SK-N-SH (cell line): Measurements from ENCODE around the gene MLLT3. TPM values are rescaled to one million over a fixed set of nuclear protein-coding genes. Genes with fewer than 3 reads are reported as not detected.
A peak's percentile ranks its signal among the peaks of the same experiment; 100 is the strongest.

ENCODE experiments used
- CTCF ChIA-PET: fragments of 300-600, 350-600 bp; formaldehyde crosslinking; extraction: SDS; loops from one replicate; lab custom pipeline; 2021; lab: Yijun Ruan, JAX
- POLR2A ChIA-PET: fragments of 350-600 bp; sonication (Branson Sonifier 250); formaldehyde crosslinking; extraction: SDS; loops from one replicate; lab custom pipeline; 2020; ENCODE audit warnings: antibody characterized with exemption, inconsistent platforms; lab: Yijun Ruan, JAX
- DNase-seq: peaks from one replicate; pipeline ENCODE4 v3.0.0; 2012
- H2AFZ ChIP-seq: fragments of 200-600 bp; sonication (generic); 2 replicates; pipeline ENCODE4 v1.8.1; 2016; ENCODE audit warnings: antibody characterized with exemption, mild to moderate bottlenecking, low read depth
- H3F3A ChIP-seq: fragments of 200-600 bp; sonication (generic); replicated peaks from 2 replicates; pipeline ENCODE3; 2016; ENCODE audit warnings: antibody characterized with exemption, mild to moderate bottlenecking; ENCODE audit not compliant: insufficient read depth
- H3K27ac ChIP-seq, 2 experiments: fragments of 200-500 bp in 1 of 2; fragments of 200-600 bp in 1 of 2; sonication (Bioruptor generic) in 1 of 2; sonication (generic), shearing (Covaris generic) in 1 of 2; 2 replicates each; pipeline versions ENCODE4 v1.5.1 to v1.6.1; 2014 to 2016; ENCODE audit warnings: low read depth in 2 of 2, inconsistent platforms in 1 of 2, low read length in 1 of 2, mild to moderate bottlenecking in 1 of 2, mixed read lengths in 1 of 2
- H3K27me3 ChIP-seq: fragments of 200-600 bp; sonication (generic), shearing (Covaris generic); 2 replicates; pipeline ENCODE4 v1.6.1; 2016; ENCODE audit warnings: mixed run types; ENCODE audit not compliant: insufficient read depth
- H3K36me3 ChIP-seq, 2 experiments: fragments of 200-500 bp in 1 of 2; fragments of 200-600 bp in 1 of 2; sonication (Bioruptor generic) in 1 of 2; sonication (generic) in 1 of 2; replicated peaks in 1 of 2; 2 replicates each; pipeline versions ENCODE3 to v1.5.1; 2014 to 2016; ENCODE audit warnings: low read length in 1 of 2, mild to moderate bottlenecking in 1 of 2; ENCODE audit not compliant: insufficient read depth in 2 of 2, control insufficient read depth in 1 of 2
- H3K4me1 ChIP-seq, 2 experiments: fragments of 200-500 bp in 1 of 2; fragments of 200-600 bp in 1 of 2; sonication (Bioruptor generic) in 1 of 2; sonication (generic), shearing (Covaris generic) in 1 of 2; 2 replicates each; pipeline versions ENCODE4 v1.5.1 to v1.6.1; 2014 to 2016; ENCODE audit warnings: low read depth in 1 of 2, low read length in 1 of 2, mixed run types in 1 of 2; ENCODE audit not compliant: insufficient read depth in 2 of 2, control insufficient read depth in 1 of 2
- H3K4me2 ChIP-seq: fragments of 200-600 bp; sonication (generic), shearing (Covaris generic); 2 replicates; pipeline ENCODE4 v1.6.1; 2017; ENCODE audit warnings: mixed run types
- H3K4me3 ChIP-seq, 2 experiments: fragments of 200-500 bp in 1 of 2; fragments of 200-600 bp in 1 of 2; sonication (Bioruptor generic) in 1 of 2; sonication (generic), shearing (Covaris generic) in 1 of 2; 2 replicates each; pipeline versions ENCODE4 v1.5.1 to v1.8.1; 2014 to 2016; ENCODE audit warnings: low read depth in 2 of 2, inconsistent platforms in 1 of 2, low read length in 1 of 2, mild to moderate bottlenecking in 1 of 2, mixed read lengths in 1 of 2, moderate library complexity in 1 of 2
- H3K79me2 ChIP-seq: fragments of 200-600 bp; sonication (generic); 2 replicates; pipeline ENCODE4 v1.8.1; 2017; ENCODE audit warnings: mild to moderate bottlenecking; ENCODE audit not compliant: insufficient read depth
- H3K9ac ChIP-seq: fragments of 200-600 bp; sonication (generic); 2 replicates; pipeline ENCODE4 v1.6.1; 2017; ENCODE audit warnings: mixed run types
- H3K9me2 ChIP-seq: fragments of 200-600 bp; sonication (generic); 2 replicates; pipeline ENCODE4 v1.6.1; 2017; ENCODE audit warnings: mixed run types
- H3K9me3 ChIP-seq: fragments of 200-600 bp; sonication (generic); 2 replicates; pipeline ENCODE4 v1.6.1; 2017; ENCODE audit warnings: mixed run types, mild to moderate bottlenecking, moderate library complexity
- H4K20me1 ChIP-seq: fragments of 200-600 bp; sonication (generic); 2 replicates; pipeline ENCODE4 v1.6.1; 2017; ENCODE audit warnings: mild to moderate bottlenecking, mixed run types; ENCODE audit not compliant: insufficient read depth
- CHD2 ChIP-seq: fragments of 150-350 bp; IDR thresholded peaks from 2 replicates; pipeline ENCODE4 v1.6.1; 2018; ENCODE audit warnings: low read length; ENCODE audit not compliant: partially characterized antibody
- FOXM1 ChIP-seq: IDR thresholded peaks from 2 replicates; pipeline ENCODE4 v1.4.0; 2012; ENCODE audit warnings: low read depth, mild to moderate bottlenecking
- GABPA ChIP-seq: IDR thresholded peaks from 2 replicates; pipeline ENCODE4 v1.4.0; 2012; ENCODE audit warnings: low read depth, mild to moderate bottlenecking
- JUND ChIP-seq: IDR thresholded peaks from 2 replicates; pipeline ENCODE4 v1.4.0; 2012
- MEF2A ChIP-seq: IDR thresholded peaks from 2 replicates; pipeline ENCODE4 v1.4.0; 2012; ENCODE audit warnings: low read depth, borderline replicate concordance
- MXI1 ChIP-seq: IDR thresholded peaks from 2 replicates; pipeline ENCODE4 v1.6.1; 2012; ENCODE audit warnings: mild to moderate bottlenecking, low read depth, low read length, improper control_type of control experiment
- NFIC ChIP-seq: IDR thresholded peaks from 2 replicates; pipeline ENCODE4 v1.4.0; 2012; ENCODE audit warnings: borderline replicate concordance
- NRF1 ChIP-seq: IDR thresholded peaks from 2 replicates; pipeline ENCODE4 v1.6.1; 2012; ENCODE audit warnings: low read depth, mild to moderate bottlenecking, low read length
- POLR2AphosphoS5 ChIP-seq: IDR thresholded peaks from 2 replicates; pipeline ENCODE4 v1.6.1; 2012; ENCODE audit warnings: low read depth, low read length
- RAD21 ChIP-seq: IDR thresholded peaks from 2 replicates; pipeline ENCODE4 v1.6.1; 2012; ENCODE audit warnings: mild to moderate bottlenecking, low read length
- RFX5 ChIP-seq: IDR thresholded peaks from 2 replicates; pipeline ENCODE4 v1.6.1; 2012; ENCODE audit warnings: mild to moderate bottlenecking, improper control_type of control experiment, low read length
- YY1 ChIP-seq: IDR thresholded peaks from 2 replicates; pipeline ENCODE4 v1.4.0; 2012; ENCODE audit warnings: low read depth, mild to moderate bottlenecking
- WGBS: methylation state at CpG from one replicate; pipeline ENCODE4 v1.1.6; 2017; ENCODE audit warnings: low lambda C conversion rate; 5-methylcytosine and 5-hydroxymethylcytosine counted together
- polyA plus RNA-seq, 3 experiments: library from polyadenylated mRNA; depleted of rRNA; stranded (reverse); fragments of >200 nt; gene quantifications; 2 replicates each; pipeline ENCODE4 v1.2.3, GENCODE V29; 2012
- TF ChIP-seq, protein P1 (sequence below): IDR thresholded peaks from 2 replicates; pipeline ENCODE4 v1.6.1; 2012; ENCODE audit warnings: mild to moderate bottlenecking, low read depth, low read length, moderate library complexity
- TF ChIP-seq, protein P2 (sequence below): IDR thresholded peaks from 2 replicates; pipeline ENCODE4; 2012
- TF ChIP-seq, protein P3 (sequence below): IDR thresholded peaks from 2 replicates; pipeline ENCODE4 v1.4.0; 2012; ENCODE audit warnings: low read depth, borderline replicate concordance
- TF ChIP-seq, protein P4 (sequence below): fragments of 200-600 bp; sonication (generic); IDR thresholded peaks from 2 replicates; pipeline ENCODE4 v1.6.1; 2017; ENCODE audit warnings: antibody characterized with exemption, mild to moderate bottlenecking, moderate library complexity

MLLT3 gene
- polyA plus RNA-seq, 1 of the 3 experiments (the other 2 are of a cell fraction) = 3.9 TPM

DNA sequence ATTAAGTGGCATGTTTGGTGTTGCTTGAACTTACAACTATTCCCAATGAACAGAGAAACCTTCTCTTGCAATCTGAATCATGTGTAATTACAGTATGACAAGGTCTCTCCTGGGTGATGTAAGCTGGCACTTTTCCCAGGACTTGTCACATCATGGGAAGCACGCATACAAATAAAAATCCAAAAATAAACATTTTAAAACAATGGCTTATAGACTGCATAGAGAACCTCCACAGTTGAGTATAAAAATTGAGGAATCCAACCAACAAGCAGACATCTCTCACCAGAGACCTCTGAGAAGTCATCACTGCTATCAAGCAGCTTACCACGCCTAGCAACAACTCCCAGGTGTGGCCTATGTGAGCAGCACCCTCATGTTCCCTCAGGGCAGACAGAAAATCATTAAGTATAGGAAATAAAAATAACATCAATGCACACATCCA is 3.9 kb downstream of the MLLT3 start:
- Histone ChIP-seq H3K79me2 (no peaks in the 10 kb centered on the region), H3K9me2 (no peaks in the 10 kb centered on the region), H3K27me3 (no peaks in the 10 kb centered on the region), H3K9ac (no peak overlapping the region), H3K4me2 (0 out of 2 replicates have a peak overlapping the region, but pooled peaks have one; percentile 11), H3K4me1 (peaks cover 3 to 9% of the 10 kb centered on the region in 2 experiments; a peak in 3 of 4 replicates), H3F3A (peaks cover 12% of the 10 kb centered on the region), H2AFZ (no peak overlapping the region), H3K9me3 (no peaks in the 10 kb centered on the region), H4K20me1 (no peaks in the 10 kb centered on the region), H3K4me3 (no peak overlapping the region), H3K36me3 (no peaks in the 10 kb centered on the region), H3K27ac (no peak overlapping the region)
- TF ChIP-seq RFX5 (no peak), NFIC (peak; percentile 71)
- TF ChIP-seq, protein P1, sequence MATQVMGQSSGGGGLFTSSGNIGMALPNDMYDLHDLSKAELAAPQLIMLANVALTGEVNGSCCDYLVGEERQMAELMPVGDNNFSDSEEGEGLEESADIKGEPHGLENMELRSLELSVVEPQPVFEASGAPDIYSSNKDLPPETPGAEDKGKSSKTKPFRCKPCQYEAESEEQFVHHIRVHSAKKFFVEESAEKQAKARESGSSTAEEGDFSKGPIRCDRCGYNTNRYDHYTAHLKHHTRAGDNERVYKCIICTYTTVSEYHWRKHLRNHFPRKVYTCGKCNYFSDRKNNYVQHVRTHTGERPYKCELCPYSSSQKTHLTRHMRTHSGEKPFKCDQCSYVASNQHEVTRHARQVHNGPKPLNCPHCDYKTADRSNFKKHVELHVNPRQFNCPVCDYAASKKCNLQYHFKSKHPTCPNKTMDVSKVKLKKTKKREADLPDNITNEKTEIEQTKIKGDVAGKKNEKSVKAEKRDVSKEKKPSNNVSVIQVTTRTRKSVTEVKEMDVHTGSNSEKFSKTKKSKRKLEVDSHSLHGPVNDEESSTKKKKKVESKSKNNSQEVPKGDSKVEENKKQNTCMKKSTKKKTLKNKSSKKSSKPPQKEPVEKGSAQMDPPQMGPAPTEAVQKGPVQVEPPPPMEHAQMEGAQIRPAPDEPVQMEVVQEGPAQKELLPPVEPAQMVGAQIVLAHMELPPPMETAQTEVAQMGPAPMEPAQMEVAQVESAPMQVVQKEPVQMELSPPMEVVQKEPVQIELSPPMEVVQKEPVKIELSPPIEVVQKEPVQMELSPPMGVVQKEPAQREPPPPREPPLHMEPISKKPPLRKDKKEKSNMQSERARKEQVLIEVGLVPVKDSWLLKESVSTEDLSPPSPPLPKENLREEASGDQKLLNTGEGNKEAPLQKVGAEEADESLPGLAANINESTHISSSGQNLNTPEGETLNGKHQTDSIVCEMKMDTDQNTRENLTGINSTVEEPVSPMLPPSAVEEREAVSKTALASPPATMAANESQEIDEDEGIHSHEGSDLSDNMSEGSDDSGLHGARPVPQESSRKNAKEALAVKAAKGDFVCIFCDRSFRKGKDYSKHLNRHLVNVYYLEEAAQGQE = no peak
- TF ChIP-seq, protein P2, sequence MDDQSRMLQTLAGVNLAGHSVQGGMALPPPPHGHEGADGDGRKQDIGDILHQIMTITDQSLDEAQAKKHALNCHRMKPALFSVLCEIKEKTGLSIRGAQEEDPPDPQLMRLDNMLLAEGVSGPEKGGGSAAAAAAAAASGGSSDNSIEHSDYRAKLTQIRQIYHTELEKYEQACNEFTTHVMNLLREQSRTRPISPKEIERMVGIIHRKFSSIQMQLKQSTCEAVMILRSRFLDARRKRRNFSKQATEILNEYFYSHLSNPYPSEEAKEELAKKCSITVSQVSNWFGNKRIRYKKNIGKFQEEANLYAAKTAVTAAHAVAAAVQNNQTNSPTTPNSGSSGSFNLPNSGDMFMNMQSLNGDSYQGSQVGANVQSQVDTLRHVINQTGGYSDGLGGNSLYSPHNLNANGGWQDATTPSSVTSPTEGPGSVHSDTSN = peak; percentile 68
- 64% methylated on average over 2 of the region's 2 CpGs for WGBS
- ChIA-PET POLR2A (no interaction called here), CTCF (interaction anchor here (1.0 to 2.7 kb wide), 2 partner anchors 263 to 323 kb away, joined by 3 to 7 read pairs; no protein-coding TSS in a partner anchor)
- no peak for DNase-seq

DNA sequence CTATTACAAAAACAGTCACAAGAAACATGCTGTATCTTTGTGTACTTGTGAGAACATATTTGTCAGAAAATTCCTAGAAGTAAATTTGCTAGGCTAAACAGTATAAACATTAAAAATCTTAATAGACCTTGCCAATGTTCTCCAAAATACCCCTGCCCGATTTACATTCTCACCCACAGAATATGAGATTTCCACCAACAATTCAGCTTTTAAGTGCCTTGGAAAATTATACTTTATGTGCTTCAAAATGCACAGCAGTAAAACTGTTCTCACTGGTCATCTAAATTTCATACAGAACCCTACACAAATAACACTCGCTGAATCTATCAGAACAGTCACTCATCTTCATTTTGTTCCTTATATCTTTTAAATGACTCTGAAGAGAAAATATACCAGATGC is 5.5 kb downstream of the MLLT3 start:
- WGBS = 95% methylated on average over 2 of the region's 2 CpGs
- no peak overlapping the region for H2AFZ ChIP-seq
- POLR2A ChIA-PET = no interaction called here
- H3K9ac ChIP-seq = no peak overlapping the region
- no peak overlapping the region for H3K4me2 ChIP-seq
- CTCF ChIA-PET = interaction anchor here (0.8 to 1.1 kb wide), 3 partner anchors 9 to 261 kb away, joined by 3 to 4 read pairs (median 3); no protein-coding TSS in a partner anchor
- no peak overlapping the region for H3K27ac ChIP-seq
- H3K4me1 ChIP-seq = peaks cover 0 to 9% of the 10 kb centered on the region in 2 experiments; a peak in 3 of 4 replicates
- H3K4me3 ChIP-seq = no peak overlapping the region
- no peaks in the 10 kb centered on the region for H3K9me2 ChIP-seq
- H4K20me1 ChIP-seq = no peaks in the 10 kb centered on the region
- H3K27me3 ChIP-seq = no peaks in the 10 kb centered on the region
- no peaks in the 10 kb centered on the region for H3K79me2 ChIP-seq
- TF ChIP-seq MEF2A (no peak), GABPA (no peak), FOXM1 (no peak), RAD21 (no peak), CHD2 (no peak), NRF1 (no peak), MXI1 (no peak), YY1 (no peak), POLR2AphosphoS5 (no peak), JUND (no peak)
- TF ChIP-seq, protein P3, sequence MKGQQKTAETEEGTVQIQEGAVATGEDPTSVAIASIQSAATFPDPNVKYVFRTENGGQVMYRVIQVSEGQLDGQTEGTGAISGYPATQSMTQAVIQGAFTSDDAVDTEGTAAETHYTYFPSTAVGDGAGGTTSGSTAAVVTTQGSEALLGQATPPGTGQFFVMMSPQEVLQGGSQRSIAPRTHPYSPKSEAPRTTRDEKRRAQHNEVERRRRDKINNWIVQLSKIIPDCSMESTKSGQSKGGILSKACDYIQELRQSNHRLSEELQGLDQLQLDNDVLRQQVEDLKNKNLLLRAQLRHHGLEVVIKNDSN = no peak
- TF ChIP-seq, protein P4, sequence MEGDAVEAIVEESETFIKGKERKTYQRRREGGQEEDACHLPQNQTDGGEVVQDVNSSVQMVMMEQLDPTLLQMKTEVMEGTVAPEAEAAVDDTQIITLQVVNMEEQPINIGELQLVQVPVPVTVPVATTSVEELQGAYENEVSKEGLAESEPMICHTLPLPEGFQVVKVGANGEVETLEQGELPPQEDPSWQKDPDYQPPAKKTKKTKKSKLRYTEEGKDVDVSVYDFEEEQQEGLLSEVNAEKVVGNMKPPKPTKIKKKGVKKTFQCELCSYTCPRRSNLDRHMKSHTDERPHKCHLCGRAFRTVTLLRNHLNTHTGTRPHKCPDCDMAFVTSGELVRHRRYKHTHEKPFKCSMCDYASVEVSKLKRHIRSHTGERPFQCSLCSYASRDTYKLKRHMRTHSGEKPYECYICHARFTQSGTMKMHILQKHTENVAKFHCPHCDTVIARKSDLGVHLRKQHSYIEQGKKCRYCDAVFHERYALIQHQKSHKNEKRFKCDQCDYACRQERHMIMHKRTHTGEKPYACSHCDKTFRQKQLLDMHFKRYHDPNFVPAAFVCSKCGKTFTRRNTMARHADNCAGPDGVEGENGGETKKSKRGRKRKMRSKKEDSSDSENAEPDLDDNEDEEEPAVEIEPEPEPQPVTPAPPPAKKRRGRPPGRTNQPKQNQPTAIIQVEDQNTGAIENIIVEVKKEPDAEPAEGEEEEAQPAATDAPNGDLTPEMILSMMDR = no peak
- TF ChIP-seq, protein P1 = no peak
- peaks cover 22% of the 10 kb centered on the region for H3F3A ChIP-seq
- no peak for DNase-seq
- H3K9me3 ChIP-seq = no peaks in the 10 kb centered on the region
- H3K36me3 ChIP-seq = no peaks in the 10 kb centered on the region
